NB4 (cell line): Measurements from ENCODE around the gene MMP24.
"Not testable (repeated sequence)": the region's sequence is repeated elsewhere in the genome, so short reads cannot be mapped to it uniquely, and the experiment has no call there.

Experiments
- DNase-seq: peaks from one replicate; pipeline ENCODE4 v3.0.0; 2010; ENCODE audit warnings: low read depth
- H3K4me3 ChIP-seq: one replicate; pipeline ENCODE4 v1.5.1; 2011; ENCODE audit warnings: mild to moderate bottlenecking, low read depth, low read length, moderate library complexity
- MYC ChIP-seq: IDR thresholded peaks from 2 replicates; pipeline ENCODE4 v1.6.1; 2011; ENCODE audit warnings: low read depth, low read length
- POLR2A ChIP-seq: IDR thresholded peaks from 2 replicates; pipeline ENCODE4 v1.6.1; 2011; ENCODE audit warnings: mild to moderate bottlenecking; ENCODE audit not compliant: insufficient read length; ENCODE audit errors: extremely low read depth
- TF ChIP-seq, protein P1 (sequence below): IDR thresholded peaks from one replicate; pipeline ENCODE4 v1.5.1; 2012; ENCODE audit warnings: low read depth, low read length
- TF ChIP-seq, protein P2 (sequence below): IDR thresholded peaks from 2 replicates; pipeline ENCODE4 v1.6.1; 2011; ENCODE audit warnings: low read depth, low read length

Gene MMP24

DNA sequence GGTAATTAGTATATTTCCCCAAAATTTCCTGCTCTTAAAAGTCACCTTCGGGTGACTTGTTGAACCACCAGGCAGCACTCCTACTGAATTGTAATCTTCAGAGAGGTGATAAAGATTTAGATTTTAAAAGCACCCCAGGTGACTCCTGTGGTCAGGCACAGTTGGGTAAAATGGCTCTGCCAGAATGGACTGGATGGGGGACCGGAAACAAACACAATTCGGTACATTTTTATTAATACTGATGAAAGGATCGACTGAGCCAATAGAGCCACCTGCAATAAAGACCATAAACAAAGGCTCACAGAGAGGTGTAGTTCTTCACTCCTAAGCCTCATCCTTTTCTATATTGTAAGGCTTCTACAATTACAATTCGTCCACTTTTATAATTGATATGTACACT, 85.3 kb downstream of the MMP24 start:
- TF ChIP-seq, protein P1, sequence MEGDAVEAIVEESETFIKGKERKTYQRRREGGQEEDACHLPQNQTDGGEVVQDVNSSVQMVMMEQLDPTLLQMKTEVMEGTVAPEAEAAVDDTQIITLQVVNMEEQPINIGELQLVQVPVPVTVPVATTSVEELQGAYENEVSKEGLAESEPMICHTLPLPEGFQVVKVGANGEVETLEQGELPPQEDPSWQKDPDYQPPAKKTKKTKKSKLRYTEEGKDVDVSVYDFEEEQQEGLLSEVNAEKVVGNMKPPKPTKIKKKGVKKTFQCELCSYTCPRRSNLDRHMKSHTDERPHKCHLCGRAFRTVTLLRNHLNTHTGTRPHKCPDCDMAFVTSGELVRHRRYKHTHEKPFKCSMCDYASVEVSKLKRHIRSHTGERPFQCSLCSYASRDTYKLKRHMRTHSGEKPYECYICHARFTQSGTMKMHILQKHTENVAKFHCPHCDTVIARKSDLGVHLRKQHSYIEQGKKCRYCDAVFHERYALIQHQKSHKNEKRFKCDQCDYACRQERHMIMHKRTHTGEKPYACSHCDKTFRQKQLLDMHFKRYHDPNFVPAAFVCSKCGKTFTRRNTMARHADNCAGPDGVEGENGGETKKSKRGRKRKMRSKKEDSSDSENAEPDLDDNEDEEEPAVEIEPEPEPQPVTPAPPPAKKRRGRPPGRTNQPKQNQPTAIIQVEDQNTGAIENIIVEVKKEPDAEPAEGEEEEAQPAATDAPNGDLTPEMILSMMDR, result no peak
- no peak for TF ChIP-seq POLR2A
- TF ChIP-seq, protein P2, sequence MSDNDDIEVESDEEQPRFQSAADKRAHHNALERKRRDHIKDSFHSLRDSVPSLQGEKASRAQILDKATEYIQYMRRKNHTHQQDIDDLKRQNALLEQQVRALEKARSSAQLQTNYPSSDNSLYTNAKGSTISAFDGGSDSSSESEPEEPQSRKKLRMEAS, result no peak
- TF ChIP-seq MYC, result no peak
- DNase-seq, result no peak
- no peak overlapping the region for H3K4me3 ChIP-seq

DNA sequence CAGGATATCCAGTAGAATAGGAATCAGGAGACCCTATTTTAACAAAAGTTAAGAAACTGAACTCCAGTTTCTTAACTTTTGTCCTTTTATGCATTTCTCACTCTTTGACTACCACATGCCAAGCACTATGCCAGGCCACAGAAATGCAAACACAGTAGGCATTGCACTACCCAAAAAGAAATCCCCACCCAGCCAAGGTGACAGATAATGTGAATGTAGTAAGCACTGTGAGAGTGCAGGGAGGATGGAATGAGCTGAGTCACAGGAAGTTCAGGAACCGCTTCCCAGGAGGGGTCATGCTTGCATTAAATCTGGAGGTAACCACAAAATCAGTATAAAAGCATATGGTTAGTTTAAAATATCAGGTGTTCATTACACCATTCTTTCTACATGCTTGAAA, 85.8 kb downstream of the MMP24 start:
- no peak overlapping the region for H3K4me3 ChIP-seq
- TF ChIP-seq, protein P1, result no peak
- TF ChIP-seq, protein P2, result no peak
- TF ChIP-seq MYC, result no peak

DNA sequence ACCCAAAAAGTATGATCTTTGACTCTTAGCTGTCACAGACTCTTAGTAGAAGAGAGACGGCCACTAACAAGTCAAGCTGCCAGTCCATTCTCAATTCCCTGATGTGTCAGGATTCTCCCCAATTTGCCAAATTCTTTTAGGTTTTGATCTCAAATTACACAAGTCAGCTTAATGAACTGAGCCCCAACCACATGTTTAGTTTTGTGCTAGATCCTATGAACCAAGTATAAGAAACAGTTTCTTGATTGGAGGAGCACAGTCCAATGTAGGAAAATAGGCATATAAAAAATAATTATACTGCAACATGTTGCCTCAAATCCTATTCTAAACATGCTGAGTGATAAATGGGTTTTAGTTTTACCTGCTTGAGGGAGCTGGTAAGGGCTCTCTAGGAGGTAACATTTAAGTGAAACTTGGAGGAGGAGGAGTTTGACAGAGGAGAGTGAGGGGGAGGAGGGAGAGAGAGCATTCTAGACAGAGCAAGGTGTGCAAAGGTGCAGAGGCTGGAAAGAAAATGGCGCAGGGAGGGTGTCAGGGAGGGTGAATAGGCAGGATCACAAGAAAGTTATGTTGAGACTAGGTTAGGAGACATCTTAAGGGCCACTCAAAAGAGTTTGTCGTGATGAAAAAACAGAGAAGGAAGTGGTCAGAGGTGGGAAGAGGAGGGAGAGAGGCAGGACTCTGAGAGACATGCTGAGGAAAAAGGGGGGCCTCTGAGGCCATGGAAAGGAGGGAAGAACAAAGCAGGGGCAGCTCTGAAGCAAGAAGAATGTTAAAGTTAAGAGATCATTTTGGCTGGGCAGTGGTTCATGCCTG, 88.5 kb downstream of the MMP24 start:
- H3K4me3 ChIP-seq, result no peak overlapping the region
- DNase-seq, result peak; percentile 56
- TF ChIP-seq MYC (no peak), POLR2A (no peak)
- TF ChIP-seq, protein P1, result no peak
- TF ChIP-seq, protein P2, result no peak

More for the DNA sequence above, 85.8 kb downstream of the MMP24 start:
- peak; percentile 77 for DNase-seq

DNA sequence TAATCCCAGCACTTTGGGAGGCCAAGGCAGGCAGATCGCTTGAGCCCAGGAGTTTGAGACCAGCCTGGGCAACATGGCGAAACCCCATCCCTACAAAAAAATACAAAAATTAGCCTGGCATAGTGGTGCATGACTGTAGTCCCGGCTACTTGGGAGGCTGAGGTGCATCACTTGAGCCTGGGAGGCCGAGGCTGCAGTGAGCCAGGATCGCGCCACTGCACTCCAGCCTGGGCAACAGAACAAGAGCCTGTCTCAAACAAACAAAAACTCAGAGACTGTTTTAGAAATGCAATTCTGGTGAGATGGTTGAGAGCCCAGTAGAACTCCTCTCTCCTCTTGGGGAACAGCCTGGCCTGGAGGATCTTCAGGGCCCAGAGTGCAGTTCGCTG, 89.1 kb downstream of the MMP24 start:
- not testable (repeated sequence) for DNase-seq, H3K4me3 ChIP-seq

DNA sequence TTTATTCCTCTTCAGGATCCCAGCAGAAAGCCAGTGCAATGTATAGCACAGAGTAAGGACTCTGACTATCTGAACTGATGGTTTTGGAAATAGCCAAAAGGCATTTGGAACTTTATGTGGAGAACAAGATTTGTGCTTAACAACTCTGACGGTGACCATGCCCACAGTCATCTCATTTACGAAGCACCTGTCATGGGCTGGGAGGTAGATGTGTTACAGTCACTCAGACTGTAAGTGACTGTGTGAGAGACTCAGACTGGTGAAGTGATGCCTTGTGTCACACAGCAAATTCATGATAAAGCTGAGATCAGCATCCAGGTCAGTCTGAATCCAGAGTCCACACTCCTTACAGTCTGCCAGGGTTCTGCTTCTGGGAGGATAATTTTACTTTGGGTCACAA, 89.6 kb downstream of the MMP24 start:
- TF ChIP-seq, protein P1, result no peak
- TF ChIP-seq, protein P2, result no peak
- TF ChIP-seq POLR2A (no peak), MYC (no peak)
- no peak for DNase-seq

DNA sequence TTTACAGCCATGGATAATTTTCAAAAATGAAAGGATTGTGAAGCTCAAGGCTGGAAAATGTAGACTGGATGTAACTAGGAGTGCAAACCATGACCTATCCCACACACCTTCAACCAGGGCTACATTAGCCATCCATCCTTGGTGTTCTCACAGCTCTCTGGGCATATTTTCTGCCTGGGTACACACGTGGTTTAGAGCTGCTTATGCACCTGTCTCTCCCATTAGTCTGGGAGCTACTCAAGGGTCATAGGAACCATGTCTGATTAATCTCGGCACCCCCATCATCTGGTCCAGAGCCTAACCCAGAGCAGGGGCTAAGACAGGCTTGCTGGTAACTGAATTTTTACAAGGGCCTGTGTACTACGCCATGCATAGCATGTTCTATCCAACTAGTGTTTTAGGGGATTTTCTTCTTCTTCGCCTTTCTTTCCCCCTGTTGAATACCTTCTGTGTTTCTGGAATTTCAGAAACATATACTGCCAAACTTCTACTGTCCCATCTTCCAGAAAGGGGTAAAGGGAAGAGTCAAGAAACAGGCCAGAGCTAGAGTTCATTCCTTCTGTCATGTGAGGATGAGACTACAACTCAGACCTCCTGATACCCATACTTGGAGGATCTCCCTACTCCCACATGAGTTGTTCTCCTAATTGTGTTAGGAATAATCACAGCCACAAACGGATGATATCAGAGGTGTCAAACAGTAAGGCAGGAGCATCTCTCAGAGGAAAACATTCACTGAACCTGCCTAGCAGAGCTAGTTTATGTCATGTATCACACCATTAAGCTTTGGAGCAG, 91.1 kb downstream of the MMP24 start:
- no peak overlapping the region for H3K4me3 ChIP-seq
- TF ChIP-seq POLR2A, result no peak
- TF ChIP-seq, protein P2, result no peak
- TF ChIP-seq MYC, result no peak
- TF ChIP-seq, protein P1, result no peak
- no peak for DNase-seq

More for the DNA sequence above, 89.6 kb downstream of the MMP24 start:
- H3K4me3 ChIP-seq, result no peak overlapping the region
